H1 (cell line): ENCODE data around the gene NPTX1. TPM values are rescaled to one million over a fixed set of nuclear protein-coding genes. Genes with fewer than 3 reads are reported as not detected.

Experiments used
- CTCF ChIA-PET: fragments of 300-600 bp; sonication (Branson Sonifier 250); formaldehyde crosslinking; loops from one replicate; lab custom pipeline; 2021; ENCODE audit not compliant: partially characterized antibody; lab: Charles Lee
- POLR2A ChIA-PET: fragments of 300-600 bp; sonication (Branson Sonifier 250); formaldehyde crosslinking; loops from one replicate; lab custom pipeline; 2021; ENCODE audit warnings: inconsistent platforms; ENCODE audit not compliant: partially characterized antibody; lab: Charles Lee
- DNase-seq, 2 experiments: peaks; one replicate each; pipeline versions ENCODE4 v3.0.0 to v3.0.0-alpha.2; 2010 to 2022; ENCODE audit warnings: low spot score in 2 of 2, low read depth in 1 of 2, mixed read lengths in 1 of 2
- FAIRE-seq: peaks from 2 replicates; lab custom pipeline; 2011; peaks lifted over from hg19 to GRCh38; lab: Jason Lieb, UNC
- H2AFZ ChIP-seq: 2 replicates; pipeline ENCODE4 v1.8.1; 2012; ENCODE audit warnings: low read length, inconsistent platforms
- H2AK5ac ChIP-seq: 2 replicates; pipeline ENCODE4 v1.6.1; 2013; ENCODE audit warnings: low read depth, low read length
- H2BK120ac ChIP-seq: replicated peaks from 2 replicates; pipeline ENCODE3; 2013; ENCODE audit warnings: low read depth, low read length, inconsistent platforms
- H2BK12ac ChIP-seq: 2 replicates; pipeline ENCODE4 v1.6.1; 2013; ENCODE audit warnings: low read depth, low read length
- H2BK15ac ChIP-seq: 2 replicates; pipeline ENCODE4 v1.6.1; 2013; ENCODE audit warnings: low read length
- H2BK20ac ChIP-seq: 2 replicates; pipeline ENCODE4 v1.6.1; 2013; ENCODE audit warnings: low read length
- H2BK5ac ChIP-seq: 2 replicates; pipeline ENCODE4 v1.6.1; 2013; ENCODE audit warnings: low read depth, low read length
- H3K14ac ChIP-seq: 2 replicates; pipeline ENCODE4 v1.6.1; 2013; ENCODE audit warnings: inconsistent platforms; ENCODE audit not compliant: insufficient read length
- H3K18ac ChIP-seq: 2 replicates; pipeline ENCODE4 v1.6.1; 2013; ENCODE audit warnings: low read length; ENCODE audit errors: extremely low read depth
- H3K23ac ChIP-seq: 2 replicates; pipeline ENCODE4 v1.6.1; 2013; ENCODE audit warnings: inconsistent platforms; ENCODE audit not compliant: insufficient read length
- H3K23me2 ChIP-seq: 2 replicates; pipeline ENCODE4 v1.6.1; 2013; ENCODE audit warnings: low read depth, low read length
- H3K27ac ChIP-seq: 2 replicates; pipeline ENCODE4 v1.6.1; 2011; ENCODE audit warnings: low read depth, low read length, inconsistent platforms
- H3K27me3 ChIP-seq, 4 experiments: replicated peaks in 1 of 4; 1 replicate in 1 of 4; 2 replicates in 3 of 4; pipeline versions ENCODE4 v1.6.1 to v1.8.1; 2011 to 2013; ENCODE audit warnings: low read length in 3 of 4, mild to moderate bottlenecking in 3 of 4, inconsistent platforms in 2 of 4, mixed read lengths in 2 of 4, moderate library complexity in 1 of 4; ENCODE audit not compliant: control insufficient read depth in 3 of 4, insufficient read depth in 3 of 4; ENCODE audit errors: extremely low read depth in 1 of 4
- H3K36me3 ChIP-seq, 4 experiments: 2 replicates each; pipeline versions ENCODE4 v1.6.1 to v1.8.1; 2011 to 2013; ENCODE audit warnings: mild to moderate bottlenecking in 4 of 4, low read length in 3 of 4, moderate library complexity in 2 of 4, control low read depth in 1 of 4, inconsistent platforms in 1 of 4; ENCODE audit not compliant: insufficient read depth in 4 of 4, control insufficient read depth in 2 of 4
- H3K4ac ChIP-seq: replicated peaks from 2 replicates; pipeline ENCODE3; 2013; ENCODE audit warnings: low read length, low read depth, mixed read lengths, inconsistent platforms; ENCODE audit not compliant: insufficient read length
- H3K4me1 ChIP-seq, 4 experiments: replicated peaks in 1 of 4; 1 replicate in 1 of 4; 2 replicates in 3 of 4; pipeline versions ENCODE4 v1.6.1 to v1.8.1; 2011 to 2013; ENCODE audit warnings: low read length in 3 of 4, inconsistent platforms in 2 of 4, mixed read lengths in 1 of 4; ENCODE audit not compliant: insufficient read depth in 4 of 4, control insufficient read depth in 3 of 4
- H3K4me2 ChIP-seq, 2 experiments: 2 replicates each; pipeline versions ENCODE4 v1.6.1 to v1.8.1; 2011 to 2013; ENCODE audit warnings: low read depth in 2 of 2, low read length in 2 of 2, control low read depth in 1 of 2, inconsistent platforms in 1 of 2, mild to moderate bottlenecking in 1 of 2; ENCODE audit not compliant: insufficient read depth in 1 of 2
- H3K4me3 ChIP-seq, 4 experiments: fragments of 200-600, 300-600 bp in 1 of 4; sonication (generic), shearing (Covaris generic), sonication (Bioruptor Twin) in 1 of 4; 2 replicates each; pipeline versions ENCODE4 v1.5.1 to v1.8.1; 2011 to 2016; ENCODE audit warnings: low read length in 4 of 4, low read depth in 3 of 4, control low read depth in 2 of 4, inconsistent platforms in 2 of 4, mild to moderate bottlenecking in 2 of 4, mixed read lengths in 1 of 4, moderate library complexity in 1 of 4; ENCODE audit not compliant: insufficient read depth in 2 of 4; ENCODE audit errors: extremely low read depth in 1 of 4
- H3K56ac ChIP-seq: replicated peaks from 2 replicates; pipeline ENCODE3; 2013; ENCODE audit warnings: low read depth, mild to moderate bottlenecking, mixed read lengths, low read length, inconsistent platforms; ENCODE audit not compliant: insufficient read length
- H3K79me1 ChIP-seq: 2 replicates; pipeline ENCODE4 v1.6.1; 2013; ENCODE audit warnings: low read depth, low read length, control low read depth
- H3K79me2 ChIP-seq, 2 experiments: 2 replicates each; pipeline versions ENCODE4 v1.6.1 to v1.8.1; 2012 to 2013; ENCODE audit warnings: low read length in 2 of 2, mild to moderate bottlenecking in 2 of 2, inconsistent platforms in 1 of 2; ENCODE audit not compliant: insufficient read depth in 2 of 2, control insufficient read depth in 1 of 2
- H3K9ac ChIP-seq, 4 experiments: replicated peaks in 1 of 4; 1 replicate in 1 of 4; 2 replicates in 3 of 4; pipeline versions ENCODE4 v1.6.1 to v1.8.1; 2011 to 2013; ENCODE audit warnings: low read depth in 3 of 4, low read length in 3 of 4, control low read depth in 2 of 4, mild to moderate bottlenecking in 2 of 4, moderate library complexity in 2 of 4, inconsistent platforms in 1 of 4; ENCODE audit errors: extremely low read depth in 1 of 4
- H3K9me3 ChIP-seq, 2 experiments: 2 replicates each; pipeline versions ENCODE4 v1.6.1 to v1.8.1; 2012 to 2013; ENCODE audit warnings: mild to moderate bottlenecking in 2 of 2, moderate library complexity in 2 of 2, control low read depth in 1 of 2, inconsistent platforms in 1 of 2, low read depth in 1 of 2, low read length in 1 of 2, mixed read lengths in 1 of 2; ENCODE audit not compliant: insufficient read depth in 2 of 2
- H4K20me1 ChIP-seq, 2 experiments: replicated peaks in 1 of 2; 2 replicates each; pipeline versions ENCODE3 to v1.8.1; 2011 to 2013; ENCODE audit warnings: inconsistent platforms in 2 of 2, low read length in 2 of 2, mild to moderate bottlenecking in 1 of 2; ENCODE audit not compliant: insufficient read depth in 2 of 2, control insufficient read depth in 1 of 2
- H4K5ac ChIP-seq: 2 replicates; pipeline ENCODE4 v1.6.1; 2013; ENCODE audit warnings: low read length, low read depth, mixed read lengths, inconsistent platforms; ENCODE audit not compliant: insufficient read length
- H4K8ac ChIP-seq: 2 replicates; pipeline ENCODE4 v1.8.0; 2013; ENCODE audit warnings: mild to moderate bottlenecking, moderate library complexity, low read length, inconsistent platforms; ENCODE audit not compliant: insufficient read depth; ENCODE audit errors: extremely low read depth
- H4K91ac ChIP-seq: replicated peaks from 2 replicates; pipeline ENCODE3; 2013; ENCODE audit warnings: low read length, mixed read lengths, inconsistent platforms; ENCODE audit not compliant: insufficient read length
- ASH2L ChIP-seq: fragments of 200-600, 300-600 bp; sonication (generic); IDR thresholded peaks from one replicate; pipeline ENCODE4 v1.7.1; 2017; ENCODE audit warnings: low read length
- ATF2 ChIP-seq: IDR thresholded peaks from 2 replicates; pipeline ENCODE4 v1.6.1; 2012; ENCODE audit warnings: low read length, inconsistent platforms
- CBX8 ChIP-seq: fragments of 300-800, 300-1000 bp; sonication (generic); IDR thresholded peaks from 2 replicates; pipeline ENCODE4 v1.7.1; 2016; ENCODE audit warnings: low read depth, low read length, borderline replicate concordance
- E2F6 ChIP-seq: IDR thresholded peaks from 2 replicates; pipeline ENCODE4 v1.6.1; 2012; ENCODE audit warnings: inconsistent platforms
- HDAC6 ChIP-seq: IDR thresholded peaks from one replicate; pipeline ENCODE4 v1.7.1; 2012; ENCODE audit warnings: low read depth, mild to moderate bottlenecking, inconsistent platforms, low read length, moderate library complexity
- JUN ChIP-seq: IDR thresholded peaks from 2 replicates; pipeline ENCODE4 v1.6.1; 2011; ENCODE audit warnings: low read depth, mild to moderate bottlenecking, improper control_type of control experiment, low read length
- NANOG ChIP-seq: IDR thresholded peaks from 2 replicates; pipeline ENCODE4 v1.6.1; 2011; ENCODE audit warnings: low read length, low read depth, mild to moderate bottlenecking, inconsistent platforms; ENCODE audit not compliant: insufficient read depth, poor library complexity, severe bottlenecking
- POLR2AphosphoS5 ChIP-seq: IDR thresholded peaks from 2 replicates; pipeline ENCODE4 v1.6.1; 2011; ENCODE audit warnings: low read depth, low read length
- RBBP5 ChIP-seq: IDR thresholded peaks from 2 replicates; pipeline ENCODE4 v1.7.1; 2012; ENCODE audit warnings: low read depth, mild to moderate bottlenecking, inconsistent platforms, low read length, moderate library complexity, borderline replicate concordance
- SIX5 ChIP-seq: IDR thresholded peaks from 2 replicates; pipeline ENCODE4 v1.6.1; 2011; ENCODE audit warnings: mild to moderate bottlenecking, low read depth, low read length
- SUZ12 ChIP-seq: fragments of 200-600 bp; sonication (generic); IDR thresholded peaks from 2 replicates; pipeline ENCODE4 v1.6.1; 2012; ENCODE audit warnings: mild to moderate bottlenecking, inconsistent platforms, low read length, moderate library complexity, mixed read lengths
- TBP ChIP-seq: IDR thresholded peaks from 2 replicates; pipeline ENCODE4 v1.6.1; 2011; ENCODE audit warnings: low read depth, low read length, improper control_type of control experiment
- WGBS, 2 experiments: shearing (Covaris generic) in 1 of 2; methylation state at CpG; one replicate each; pipeline versions ENCODE4 v1.1.6 to v1.1.7; 2013 to 2015; ENCODE audit warnings: low lambda C conversion rate in 2 of 2, mixed read lengths in 2 of 2, inconsistent platforms in 1 of 2, low coverage in 1 of 2, missing lambda C conversion rate in 1 of 2; ENCODE audit not compliant: insufficient replicate concordance in 2 of 2, insufficient coverage in 1 of 2, insufficient read length in 1 of 2; ENCODE audit errors: extremely low coverage in 1 of 2, missing lambda C conversion rate in 1 of 2; 5-methylcytosine and 5-hydroxymethylcytosine counted together
- polyA plus RNA-seq, 7 experiments: library from polyadenylated mRNA; depleted of rRNA in 3 of 7; stranded (reverse) in 5 of 7; unstranded in 2 of 7; fragments of >200 nt in 5 of 7; fragments of 200-250 nt in 2 of 7; gene quantifications; 1 replicate in 5 of 7; 2 replicates in 1 of 7; 4 replicates in 1 of 7; pipeline versions ENCODE4 v1.2.1 to v1.2.3, GENCODE V29; 2011 to 2013; ENCODE audit warnings: missing spikeins in 2 of 7, mixed read lengths in 2 of 7
- total RNA-seq: library from RNA; stranded (reverse); fragmentation: NEBNext Ultra II Directional; extraction: Animal tissue kit (Norgen Biotek cat#: 25700); gene quantifications from 2 replicates; pipeline ENCODE4 v1.2.1, GENCODE V29; 2021

The NPTX1 gene
- total and polyA plus RNA-seq, 2 of the 8 experiments (the other 6 are each of a cell fraction or from before 2014, with no cell fraction given) = 12.0 to 17.9 TPM

GRCh38 chr17:80507965-80508364 is 31.6 kb upstream of the NPTX1 start:
- Histone ChIP-seq H3K79me1 (no peaks in the 10 kb centered on the region), H2BK20ac (no peak overlapping the region), H3K36me3 (no peaks in the 10 kb centered on the region), H4K8ac (no peak overlapping the region), H3K14ac (no peak overlapping the region), H4K91ac (no peak overlapping the region), H3K79me2 (no peaks in the 10 kb centered on the region), H2BK15ac (no peak overlapping the region), H3K4ac (no peak overlapping the region), H2AK5ac (no peak overlapping the region), H3K4me2 (no peak overlapping the region), H3K23me2 (peaks cover 22% of the 10 kb centered on the region; the same call in 1 of the 2 replicates), H3K56ac (no peak overlapping the region), H3K4me1 (peaks cover 0 to 2% (median 1%) of the 10 kb centered on the region in 4 experiments; a peak in 3 of 7 replicates), H4K5ac (no peak overlapping the region), H2AFZ (no peak overlapping the region), H3K23ac (no peak overlapping the region), H3K4me3 (no peak overlapping the region), H3K9ac (no peak overlapping the region), H3K27me3 (peaks cover 0 to 3% (median 1%) of the 10 kb centered on the region in 4 experiments; a peak in 5 of 7 replicates), H2BK120ac (no peak overlapping the region), H4K20me1 (peaks cover 0 to 13% of the 10 kb centered on the region in 2 experiments), H3K18ac (no peak overlapping the region), H2BK12ac (no peak overlapping the region), H2BK5ac (no peak overlapping the region), H3K27ac (no peak overlapping the region), H3K9me3 (no peaks in the 10 kb centered on the region)
- 93% methylated on average over 3 of the region's 3 CpGs; no CpG with 5 or more reads in 1 of the 2 experiments for WGBS, 2 experiments
- FAIRE-seq = no peak
- POLR2A ChIA-PET = interaction anchor here (1.1 to 1.5 kb wide), 2 partner anchors 11 to 37 kb away, joined by 3 read pairs; partner anchors contain the start of gene RPTOR
- CTCF ChIA-PET = interaction anchor here (0.6 to 1.8 kb wide), 6 partner anchors 16 to 231 kb away, joined by 3 to 4 read pairs (median 3); no protein-coding TSS in a partner anchor
- no peak for DNase-seq
- TF ChIP-seq NANOG = no peak
- no peak for TF ChIP-seq CBX8
- TF ChIP-seq ASH2L = no peak
- no peak for TF ChIP-seq JUN
- TF ChIP-seq SIX5 = no peak
- no peak for TF ChIP-seq SUZ12
- TF ChIP-seq E2F6 = no peak
- no peak for TF ChIP-seq RBBP5
- TF ChIP-seq TBP = no peak
- no peak for TF ChIP-seq HDAC6
- no peak for TF ChIP-seq ATF2
- TF ChIP-seq POLR2AphosphoS5 = no peak
